GM19351 (cell line): Measurements from ENCODE around the gene DCC.

Source experiments
- ATAC-seq: cut with Tn5 transposase; IDR thresholded peaks from one replicate; pipeline ENCODE4 v1.9.1; 2021; ENCODE audit warnings: mild to moderate bottlenecking, moderate library complexity; ENCODE audit not compliant: unreplicated experiment

DCC gene

DNA sequence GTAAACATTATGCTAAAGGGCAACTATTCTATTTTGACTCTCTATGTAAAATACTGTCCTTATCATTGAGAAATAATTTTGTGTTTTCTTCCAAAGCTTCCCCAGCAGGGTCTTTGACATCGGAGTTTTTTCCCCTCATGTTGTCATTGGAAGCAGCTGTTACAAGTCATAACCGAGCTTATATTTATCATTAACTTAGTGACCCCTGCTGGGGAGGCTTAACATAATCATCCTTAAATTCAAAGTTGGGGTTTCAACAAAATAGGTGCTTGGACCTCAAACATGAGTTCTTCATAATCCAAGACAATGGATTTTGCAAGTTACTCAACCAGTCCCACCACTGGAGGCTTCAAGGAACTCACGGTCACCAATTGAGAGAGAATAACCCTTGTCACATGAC lies 330.9 kb downstream of the DCC start:
- ATAC-seq = no peak

DNA sequence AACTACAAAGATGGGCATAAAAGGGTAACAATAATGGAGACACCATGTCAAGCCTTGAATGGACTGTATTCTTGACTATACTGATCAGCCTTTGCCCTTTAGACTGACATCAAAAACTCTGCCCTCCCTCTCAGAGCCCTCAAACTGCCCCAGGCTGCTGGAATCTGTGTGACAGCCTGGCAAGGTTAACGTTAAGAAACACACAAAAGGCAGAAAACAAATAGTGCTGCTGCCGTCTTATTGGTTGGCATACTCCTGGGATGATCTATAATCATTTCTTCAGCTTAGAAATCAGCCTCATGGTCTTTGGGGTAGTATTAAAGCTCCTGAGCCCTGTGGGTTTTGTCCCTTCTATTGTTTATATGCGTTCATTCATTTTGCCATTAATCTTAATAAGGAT lies 338.0 kb downstream of the DCC start:
- no peak for ATAC-seq

DNA sequence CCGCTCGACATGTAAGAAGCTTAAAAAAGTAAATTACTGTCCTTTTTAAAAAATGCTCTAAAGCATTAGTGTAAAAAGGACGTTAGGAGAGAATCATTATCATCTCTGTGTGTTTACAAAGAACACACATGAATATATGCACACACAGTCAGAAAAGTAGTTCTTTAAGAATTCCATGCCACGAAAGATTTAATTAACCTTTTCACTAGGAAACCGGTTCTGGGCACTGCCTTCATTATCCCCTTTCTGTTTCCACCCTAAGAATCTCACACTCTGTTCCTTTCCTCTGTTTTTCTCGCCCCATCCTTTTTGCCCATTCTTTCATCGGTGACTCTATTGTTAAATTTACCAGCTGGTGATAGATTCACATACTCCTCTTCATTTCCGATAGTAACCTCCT lies 338.6 kb downstream of the DCC start:
- ATAC-seq = no peak

DNA sequence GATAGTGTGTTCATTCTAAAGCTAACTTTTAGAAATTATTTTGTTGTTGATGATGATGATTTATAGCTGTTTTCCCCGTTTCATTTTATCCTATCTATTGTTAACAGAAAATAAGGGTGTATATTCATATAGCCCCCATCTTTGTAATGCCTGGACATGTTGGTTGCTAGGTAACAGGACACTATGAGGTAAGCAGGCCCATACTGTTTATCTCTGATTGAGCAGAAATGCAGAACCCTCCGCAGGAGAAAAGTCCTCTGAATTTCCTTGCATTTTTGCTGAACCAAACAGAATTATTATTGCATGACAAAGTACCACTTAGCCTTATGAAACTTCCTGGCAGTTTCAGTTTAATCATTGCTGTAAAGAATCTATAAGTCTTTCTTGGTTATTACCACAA lies 339.4 kb downstream of the DCC start:
- no peak for ATAC-seq

DNA sequence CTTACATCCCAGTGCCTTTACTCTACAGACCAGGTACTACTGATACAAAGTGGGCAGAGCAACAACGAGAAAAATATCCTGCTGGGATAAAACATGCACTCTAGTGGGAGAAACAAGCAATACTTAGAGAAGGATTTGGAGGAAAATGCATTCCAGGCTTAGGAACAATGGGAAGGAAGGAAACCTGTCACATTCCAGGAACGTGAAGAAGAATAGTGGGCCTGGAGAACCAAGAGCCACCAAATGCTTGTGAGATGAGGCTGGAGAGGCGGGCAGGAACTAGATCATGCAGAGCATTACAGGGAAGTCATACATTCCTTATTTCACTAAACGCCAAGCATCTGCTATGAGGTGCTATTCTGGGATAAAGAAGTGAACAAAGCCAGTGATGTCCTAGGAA lies 342.3 kb downstream of the DCC start:
- no peak for ATAC-seq

DNA sequence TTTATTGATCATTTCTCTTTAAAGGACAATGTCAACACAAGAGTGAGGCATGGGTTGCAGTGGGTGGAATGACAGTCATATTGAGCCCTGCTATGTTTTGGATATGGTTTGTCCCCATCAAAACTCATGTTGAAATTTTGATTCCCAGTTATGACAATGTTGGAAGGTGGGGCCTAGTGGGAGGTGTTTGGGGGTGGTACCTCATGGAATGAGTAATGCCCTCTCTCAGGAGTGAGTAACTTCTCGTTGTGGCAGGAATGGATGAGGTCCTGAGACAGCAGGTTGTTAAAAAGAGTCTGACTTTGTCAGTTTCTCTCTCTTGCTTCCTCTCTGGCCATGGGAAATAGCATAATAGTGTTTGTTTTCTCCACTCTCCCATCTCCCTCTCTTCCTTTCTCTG lies 345.3 kb downstream of the DCC start:
- no peak for ATAC-seq

DNA sequence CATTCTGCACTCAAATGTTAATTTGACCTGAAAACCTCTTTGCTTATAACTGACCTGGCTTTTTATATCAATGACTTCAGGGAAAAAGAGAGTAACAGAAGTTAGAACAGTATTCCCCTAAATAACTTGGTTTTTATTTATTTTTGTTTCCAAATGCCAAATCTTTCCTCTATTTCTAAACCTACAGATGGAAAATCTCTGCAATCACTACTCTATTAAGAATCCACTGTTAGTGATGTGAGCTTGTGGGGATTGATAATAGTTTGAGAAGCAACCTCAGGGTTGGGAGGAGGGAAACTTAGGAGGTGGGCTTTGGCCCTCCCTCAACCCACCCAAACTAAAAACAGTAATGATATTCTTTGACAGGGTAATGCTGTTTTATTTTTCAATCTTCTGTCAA lies 351.8 kb downstream of the DCC start:
- no peak for ATAC-seq

DNA sequence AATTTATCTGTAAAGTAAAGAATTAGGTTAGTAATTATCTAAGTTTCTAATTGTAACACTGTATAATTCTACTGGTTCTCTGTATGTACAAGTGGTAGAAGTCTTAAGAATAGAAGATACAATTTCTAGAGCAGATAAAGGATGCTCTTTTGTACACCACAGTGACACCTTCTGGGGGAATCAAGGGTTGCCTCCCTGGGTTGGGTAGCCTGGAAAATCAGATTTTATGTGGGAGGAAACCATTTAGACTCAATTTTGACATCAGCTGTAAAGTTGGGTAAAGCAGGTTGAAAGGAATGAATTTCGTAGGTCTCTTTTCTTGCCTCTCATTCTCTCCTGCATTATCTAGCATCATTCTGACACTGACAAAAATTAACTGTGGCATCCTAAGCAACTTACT lies 354.8 kb downstream of the DCC start:
- no peak for ATAC-seq

DNA sequence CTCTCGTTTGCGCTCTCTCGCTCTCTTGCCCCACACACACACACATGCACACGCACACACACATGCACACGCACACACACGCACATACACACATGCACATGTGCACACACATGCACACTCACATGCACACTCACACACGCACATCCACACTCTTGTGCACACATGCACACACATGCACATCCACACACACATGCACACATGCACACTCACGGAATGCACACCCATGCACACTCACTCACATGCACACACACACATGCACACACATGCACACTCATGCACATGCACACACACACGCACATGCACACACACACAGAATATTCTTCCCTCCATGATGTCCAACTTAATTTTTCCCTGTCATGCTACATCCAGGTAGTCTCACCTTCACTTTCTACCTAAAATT lies 360.1 kb downstream of the DCC start:
- no peak for ATAC-seq

DNA sequence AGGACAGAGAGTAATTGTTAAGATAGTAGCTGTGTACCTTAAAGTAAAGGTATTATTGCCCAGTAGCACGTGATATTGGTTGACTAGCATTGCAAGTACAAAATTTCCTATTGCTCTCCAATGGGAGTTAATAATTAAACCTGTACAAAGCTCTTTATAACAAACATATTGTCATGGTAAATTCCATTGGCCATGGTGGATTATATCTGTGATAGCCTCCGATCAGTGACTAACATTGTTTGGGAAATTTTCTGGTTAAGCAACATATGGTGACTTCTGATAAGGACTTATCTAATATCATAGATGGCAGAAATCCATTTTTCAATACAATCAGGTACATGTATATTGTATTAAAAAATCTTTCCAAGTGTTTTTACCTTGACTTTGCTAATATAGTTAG lies 360.8 kb downstream of the DCC start:
- no peak for ATAC-seq

DNA sequence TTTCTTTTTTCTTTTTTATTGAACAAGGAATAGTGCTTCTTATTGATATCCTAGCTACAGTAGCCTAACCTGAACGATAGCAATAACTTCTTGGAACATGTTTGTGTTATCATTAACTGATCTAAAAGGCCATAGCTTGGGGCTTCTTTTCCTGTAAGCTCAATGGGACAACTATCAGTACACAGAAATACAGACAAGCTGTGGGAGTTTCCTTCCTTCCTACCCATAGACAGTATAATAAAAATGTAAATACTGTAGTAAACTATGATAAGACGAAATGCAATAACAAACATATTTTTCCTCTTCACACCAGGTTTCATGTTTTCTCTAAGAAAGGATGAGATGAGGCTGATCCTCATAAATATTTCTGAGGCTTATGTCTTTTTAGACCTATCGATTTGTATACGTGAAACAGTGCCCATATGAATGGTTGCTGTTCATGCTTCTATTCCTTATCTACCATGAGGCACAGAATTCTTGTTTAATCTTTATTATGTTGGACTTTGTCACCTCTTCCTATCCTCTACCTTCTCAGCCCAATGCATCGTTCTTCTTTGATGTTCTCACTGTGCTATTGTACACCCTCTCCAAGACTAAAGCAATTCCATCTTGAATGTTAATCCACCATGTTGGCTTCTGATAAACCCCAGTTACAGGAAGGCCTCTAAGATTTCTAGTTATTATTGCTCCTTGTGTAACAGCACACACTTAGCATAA lies 361.4 kb downstream of the DCC start:
- no peak for ATAC-seq

DNA sequence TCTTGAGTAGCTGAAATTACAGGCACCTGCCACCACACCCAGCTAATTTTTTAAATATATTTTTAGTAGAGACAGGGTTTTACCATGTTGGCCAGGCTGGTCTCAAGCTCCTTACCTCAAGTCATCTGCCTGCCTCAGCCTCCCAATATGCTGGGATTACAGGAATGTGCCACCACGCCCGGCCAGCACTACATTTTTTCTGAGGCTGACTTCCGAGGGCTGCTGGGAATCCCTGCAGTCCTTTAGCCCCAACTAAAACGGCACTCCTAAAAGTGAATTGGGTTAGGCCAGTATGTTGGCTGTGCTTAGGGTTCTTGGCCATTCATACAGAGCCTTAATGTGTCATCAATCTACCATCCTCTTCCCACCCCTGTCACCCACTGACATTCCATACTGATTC lies 375.4 kb downstream of the DCC start:
- no peak for ATAC-seq

DNA sequence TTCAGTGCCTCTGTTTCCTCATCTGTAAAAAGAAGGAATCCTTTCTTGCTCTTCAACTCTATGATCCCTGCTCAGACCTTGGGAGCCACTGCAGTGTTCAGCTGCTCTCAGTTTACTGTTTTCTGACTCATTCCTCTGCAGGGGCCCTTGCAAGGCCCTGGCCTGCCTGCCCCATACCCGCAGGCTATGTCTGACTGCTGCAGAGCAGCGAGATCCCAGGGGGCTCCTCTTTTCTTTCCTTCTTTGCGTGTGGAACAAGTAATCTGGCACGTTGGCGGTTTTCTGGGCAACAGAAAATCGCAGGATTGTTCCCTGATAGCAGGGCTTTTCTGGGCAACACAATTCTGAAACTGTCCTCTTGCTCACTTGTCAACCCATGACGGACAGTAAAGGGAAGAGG lies 376.0 kb downstream of the DCC start:
- no peak for ATAC-seq

DNA sequence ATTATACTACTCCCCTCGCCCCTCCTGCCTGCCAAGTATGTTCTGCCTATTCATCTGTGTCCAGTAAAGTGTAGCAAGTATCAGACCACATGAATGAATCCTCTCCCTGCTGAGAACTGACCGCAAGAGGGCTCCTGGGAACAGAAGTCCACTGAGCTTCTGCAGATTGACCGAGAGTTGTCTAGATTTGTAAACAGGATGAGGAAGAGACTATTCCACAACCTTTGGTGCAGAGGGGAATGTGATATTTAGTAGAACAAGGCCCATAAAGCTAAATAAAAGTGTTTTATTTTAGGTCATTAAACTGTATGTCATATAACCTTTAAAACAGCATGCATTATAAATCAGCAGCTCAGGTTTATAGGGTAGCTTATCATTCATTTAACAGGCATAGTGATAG lies 377.0 kb downstream of the DCC start:
- ATAC-seq = no peak

DNA sequence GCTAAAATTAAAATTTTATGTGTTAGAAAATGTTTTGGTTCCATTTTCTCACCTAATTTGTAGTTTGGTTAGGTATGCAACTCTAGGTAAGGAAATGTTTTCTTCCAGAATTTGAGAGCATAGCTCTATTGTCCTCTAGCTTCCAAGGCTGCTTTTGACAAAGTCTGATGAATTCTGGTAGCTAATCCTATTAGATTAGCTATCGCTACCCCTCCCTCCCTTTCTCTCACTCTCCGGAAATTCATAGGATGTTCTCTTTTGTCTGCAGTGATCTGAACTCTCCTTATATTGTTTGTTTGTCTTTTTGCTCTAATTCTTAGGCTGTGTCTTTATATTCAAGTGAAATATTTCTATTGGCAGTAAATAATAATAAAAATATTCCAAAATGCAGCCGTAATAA lies 382.9 kb downstream of the DCC start:
- ATAC-seq = no peak

DNA sequence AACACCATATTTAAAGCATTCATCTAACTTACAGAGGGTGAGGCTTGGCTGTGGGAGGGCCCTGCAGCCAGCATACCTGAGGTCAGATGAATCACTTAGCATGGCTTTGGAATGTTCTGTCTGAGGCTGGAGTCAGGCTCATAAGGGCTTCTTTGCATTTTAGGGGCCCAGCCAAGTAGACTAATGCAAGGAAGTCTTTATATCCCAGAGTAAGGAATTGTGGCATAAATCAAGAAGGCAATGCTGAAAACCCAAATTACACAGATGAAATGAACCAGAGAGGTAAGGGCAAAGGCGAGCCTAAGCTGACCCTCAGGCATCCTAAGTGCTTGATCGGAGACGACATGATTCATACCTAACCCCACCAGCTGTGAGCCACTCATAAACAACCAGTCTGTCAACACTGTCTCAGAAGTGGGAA lies 383.6 kb downstream of the DCC start:
- ATAC-seq = no peak

DNA sequence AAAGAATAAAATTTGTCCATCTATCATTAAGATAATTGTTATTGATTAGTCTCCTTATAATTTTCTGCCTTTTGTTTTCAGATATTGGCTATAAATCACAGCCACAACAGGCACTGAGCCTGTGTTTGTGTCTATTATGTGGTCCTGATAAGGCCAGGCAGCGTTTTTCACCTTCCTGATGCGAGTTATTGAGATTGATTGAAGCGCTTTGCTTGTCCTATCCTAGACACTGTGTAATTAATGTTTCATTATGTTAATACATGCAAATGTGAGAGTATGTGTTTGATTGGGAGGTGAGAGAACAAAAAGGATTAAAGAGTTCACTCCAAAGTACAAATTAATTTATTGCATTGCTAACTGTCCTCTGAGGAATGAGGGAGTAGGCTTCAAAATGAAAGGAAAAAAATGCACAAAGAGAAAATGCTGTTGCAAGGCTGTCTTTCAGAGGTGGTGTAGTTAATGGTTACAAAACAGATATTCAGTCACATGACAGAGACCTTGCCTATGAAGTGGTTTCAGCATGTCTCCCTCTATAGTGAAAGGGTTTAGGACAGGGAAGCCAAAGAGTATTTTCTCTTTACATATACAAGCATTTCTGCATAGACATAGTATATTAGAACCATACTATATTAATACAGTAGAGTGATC lies 391.1 kb downstream of the DCC start:
- no peak for ATAC-seq

DNA sequence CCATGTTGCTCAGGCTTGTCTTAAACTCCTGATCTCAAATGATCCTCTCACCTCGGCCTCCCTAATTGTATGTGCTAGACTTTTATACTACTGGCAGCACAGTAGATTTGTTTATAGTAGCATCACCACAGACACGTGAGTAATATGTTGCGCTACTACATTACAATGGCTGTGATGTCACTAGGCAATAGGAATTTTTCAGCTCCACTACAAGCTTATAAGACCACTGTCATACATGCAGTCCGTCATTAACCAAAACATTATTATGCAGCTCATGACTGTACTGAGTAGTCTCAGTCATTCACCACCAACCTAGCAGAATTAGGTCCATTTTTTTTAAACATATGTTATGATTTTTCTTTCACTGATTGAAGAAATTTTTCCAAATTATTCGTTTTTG lies 398.9 kb downstream of the DCC start:
- ATAC-seq = no peak

DNA sequence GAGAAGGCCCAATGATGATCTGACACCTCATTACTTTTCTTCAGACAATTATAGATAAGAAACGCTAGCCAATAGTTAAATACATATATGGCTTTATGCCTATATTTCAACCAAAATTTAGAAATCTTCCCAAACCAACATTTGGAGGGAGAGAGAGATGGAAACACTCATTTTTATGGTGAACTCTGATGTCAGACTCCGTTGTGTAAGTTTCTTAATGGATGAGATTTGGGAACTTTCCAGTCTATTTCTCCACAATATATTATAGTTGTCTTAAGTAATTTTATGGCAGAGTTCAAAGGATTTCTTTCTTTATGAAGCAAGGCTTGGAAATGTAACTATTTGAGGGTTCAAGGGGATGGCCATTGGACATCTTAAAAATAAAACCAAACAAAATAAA lies 407.0 kb downstream of the DCC start:
- ATAC-seq = no peak

DNA sequence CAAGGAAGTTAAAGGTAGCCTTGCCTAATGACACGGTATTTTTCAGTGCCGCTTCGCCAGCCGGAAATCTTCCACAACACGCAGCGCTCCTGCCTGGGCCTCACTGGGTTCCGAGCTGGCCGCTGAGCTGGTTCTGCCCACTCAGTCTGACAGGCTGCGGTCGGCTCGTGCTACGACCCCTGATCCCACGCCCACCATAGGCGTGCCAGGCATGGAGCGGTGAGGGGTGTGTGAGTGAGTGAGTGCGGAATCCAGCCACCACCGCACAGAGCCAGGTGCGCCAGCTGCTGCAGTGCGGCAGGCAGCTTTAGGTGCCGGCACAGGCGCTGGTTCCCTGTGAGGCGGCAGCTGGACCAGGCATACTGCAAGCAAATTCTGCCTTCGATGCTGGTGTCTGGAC lies 407.9 kb downstream of the DCC start:
- no peak for ATAC-seq

DNA sequence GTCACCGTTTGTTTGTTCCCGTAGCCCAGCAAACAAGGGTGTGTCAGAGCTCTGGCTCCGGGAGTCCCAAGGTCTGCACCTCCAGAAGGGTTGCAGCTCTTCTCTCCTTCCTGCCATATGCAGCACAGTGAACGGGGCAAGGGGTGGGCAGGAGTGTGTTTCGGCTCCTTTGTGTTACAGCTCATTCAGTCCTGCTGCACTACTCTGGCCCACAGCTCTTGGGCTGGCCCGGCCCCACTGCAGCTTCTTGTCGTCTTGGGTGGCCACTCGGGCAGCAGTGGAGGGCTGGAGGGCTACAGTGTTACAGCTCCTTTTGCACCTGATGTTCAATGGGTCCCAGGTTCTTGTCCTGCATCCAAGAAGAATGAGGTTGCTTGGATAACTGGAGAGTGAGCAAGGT lies 408.3 kb downstream of the DCC start:
- ATAC-seq = no peak

DNA sequence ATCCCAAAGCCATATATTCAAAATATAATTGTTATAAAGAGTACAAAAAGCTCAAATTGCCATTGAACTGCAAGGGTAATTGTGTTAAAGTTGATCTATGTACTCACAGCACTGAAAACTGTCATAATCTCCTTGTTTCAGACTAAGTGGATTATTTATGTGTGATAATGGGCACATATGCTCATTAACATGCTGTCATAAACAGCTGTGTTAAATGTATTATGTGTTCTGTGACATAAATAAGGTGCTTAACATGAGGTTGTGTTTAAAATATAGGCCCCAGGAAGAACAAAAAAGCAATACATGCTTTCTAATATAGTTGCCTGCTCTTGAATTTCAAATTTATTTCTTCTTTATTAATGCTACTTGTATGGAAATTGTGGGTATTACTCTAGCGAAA lies 409.5 kb downstream of the DCC start:
- ATAC-seq = no peak

DNA sequence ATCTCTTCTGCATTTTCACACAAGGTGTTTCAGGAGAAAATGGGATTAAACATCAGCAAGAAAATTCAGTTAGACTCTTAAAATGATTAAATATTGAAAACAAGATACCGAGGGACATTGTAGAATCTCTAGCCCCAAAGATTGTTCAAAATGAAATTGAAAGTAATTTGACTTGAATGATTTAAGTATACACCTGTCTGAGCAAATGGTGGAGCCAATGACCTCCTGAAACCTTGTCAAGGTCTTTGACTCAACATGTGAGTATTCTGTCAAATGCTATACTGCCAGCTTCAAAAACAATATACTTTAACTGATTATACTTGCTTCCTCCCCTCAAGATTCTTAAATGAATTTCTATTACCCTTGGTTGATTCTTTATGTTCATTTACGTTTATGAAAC lies 411.0 kb downstream of the DCC start:
- no peak for ATAC-seq
